ENCODE data around the gene MRPL34.
A peak's percentile ranks its signal among the peaks of the same experiment; 100 is the strongest.

Gene MRPL34

DNA sequence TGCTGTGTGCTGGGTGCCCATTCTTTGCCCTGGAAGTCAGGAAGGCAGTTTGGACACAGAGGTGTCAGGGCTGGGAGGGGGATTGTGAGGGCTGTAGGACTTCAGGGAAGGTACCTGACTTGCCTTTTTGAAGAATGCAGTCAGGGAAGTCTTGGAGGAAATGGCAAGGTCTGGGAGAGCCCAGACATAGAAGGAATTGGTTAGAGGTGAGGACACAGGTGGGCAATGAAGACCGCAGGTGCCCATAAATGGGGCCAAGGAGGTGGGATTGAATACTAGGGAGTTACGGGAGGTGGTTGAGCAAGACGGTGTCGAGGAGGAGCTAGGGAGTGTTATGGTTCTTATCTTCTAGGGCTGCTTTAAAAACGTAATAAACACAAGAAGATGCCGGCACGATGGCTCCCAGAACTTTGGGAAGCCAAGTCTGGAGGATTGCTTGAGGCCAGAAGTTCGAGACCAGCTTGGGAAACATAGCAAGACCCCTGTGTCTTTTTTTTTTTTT lies 2.3 kb downstream of the MRPL34 start:
- in situ Hi-C loops (cut with HindIII; ENCODE audit: low pct_ligation_motif_present, low sequenced_read_pairs): no loop called here
- Histone ChIP-seq H3K4me3 (ENCODE audit: low read depth, low read length) (no peak overlapping the region), H3K36me3 (replicated peaks) (peaks cover 5% of the 10 kb centered on the region), H3K27me3 (replicated peaks) (no peaks in the 10 kb centered on the region), H3K27ac (no peak overlapping the region)
- TF ChIP-seq, protein P1, sequence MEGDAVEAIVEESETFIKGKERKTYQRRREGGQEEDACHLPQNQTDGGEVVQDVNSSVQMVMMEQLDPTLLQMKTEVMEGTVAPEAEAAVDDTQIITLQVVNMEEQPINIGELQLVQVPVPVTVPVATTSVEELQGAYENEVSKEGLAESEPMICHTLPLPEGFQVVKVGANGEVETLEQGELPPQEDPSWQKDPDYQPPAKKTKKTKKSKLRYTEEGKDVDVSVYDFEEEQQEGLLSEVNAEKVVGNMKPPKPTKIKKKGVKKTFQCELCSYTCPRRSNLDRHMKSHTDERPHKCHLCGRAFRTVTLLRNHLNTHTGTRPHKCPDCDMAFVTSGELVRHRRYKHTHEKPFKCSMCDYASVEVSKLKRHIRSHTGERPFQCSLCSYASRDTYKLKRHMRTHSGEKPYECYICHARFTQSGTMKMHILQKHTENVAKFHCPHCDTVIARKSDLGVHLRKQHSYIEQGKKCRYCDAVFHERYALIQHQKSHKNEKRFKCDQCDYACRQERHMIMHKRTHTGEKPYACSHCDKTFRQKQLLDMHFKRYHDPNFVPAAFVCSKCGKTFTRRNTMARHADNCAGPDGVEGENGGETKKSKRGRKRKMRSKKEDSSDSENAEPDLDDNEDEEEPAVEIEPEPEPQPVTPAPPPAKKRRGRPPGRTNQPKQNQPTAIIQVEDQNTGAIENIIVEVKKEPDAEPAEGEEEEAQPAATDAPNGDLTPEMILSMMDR (IDR thresholded peaks at IDR 0.05; ENCODE audit: low read depth, low read length, missing control alignments): no peak
- no peak for DNase-seq

DNA sequence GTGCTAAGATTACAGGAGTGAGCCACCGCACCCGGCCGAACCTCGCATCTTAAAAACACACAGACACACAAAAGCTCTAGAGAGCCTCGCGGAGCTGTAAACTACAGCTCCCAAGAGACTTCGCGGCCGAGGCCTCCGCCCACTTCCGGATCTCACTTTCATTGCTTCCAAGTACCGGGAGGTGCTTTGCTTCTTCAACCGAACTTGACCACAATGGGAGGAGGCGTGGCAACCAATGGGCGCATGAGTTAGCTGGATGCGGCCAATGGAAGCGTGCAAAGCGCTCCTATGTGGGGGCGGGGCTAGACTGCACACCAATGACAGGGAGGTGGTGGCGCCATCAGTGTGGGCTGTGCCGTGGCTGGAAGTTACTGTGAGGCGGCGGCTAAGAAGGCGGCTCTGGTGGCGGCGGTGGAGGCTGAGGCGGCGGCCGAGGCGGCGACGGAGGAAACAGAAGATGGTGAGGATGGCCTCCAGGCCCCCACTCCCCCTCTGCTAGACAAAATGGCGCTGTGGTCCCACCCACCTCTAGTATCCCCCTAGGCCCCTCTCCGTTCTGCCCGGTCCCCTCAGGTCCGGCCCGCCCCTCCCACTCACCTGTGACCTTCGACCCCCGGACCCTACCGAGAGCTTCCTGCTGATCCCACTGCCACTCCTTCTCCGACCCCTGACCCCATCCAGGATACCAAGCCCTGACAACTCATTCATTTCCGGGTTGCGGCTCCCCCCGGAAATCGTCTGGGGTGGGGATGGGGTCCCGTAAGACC lies 3.7 kb downstream of the MRPL34 start, which contains the start of gene DDA1:
Gene DDA1, plus strand, starts transcription at position 366 of the 767 bp plus-strand sequence. Its CDS starts 92 bp downstream, at position 458.
- H3K4me3 ChIP-seq (ENCODE audit: low read depth, low read length): peak within 1 kb of the TSS; percentile 97
- peaks cover 13% of the 10 kb centered on the region for H3K36me3 ChIP-seq (replicated peaks)
- peak; percentile 100 for DNase-seq

DNA sequence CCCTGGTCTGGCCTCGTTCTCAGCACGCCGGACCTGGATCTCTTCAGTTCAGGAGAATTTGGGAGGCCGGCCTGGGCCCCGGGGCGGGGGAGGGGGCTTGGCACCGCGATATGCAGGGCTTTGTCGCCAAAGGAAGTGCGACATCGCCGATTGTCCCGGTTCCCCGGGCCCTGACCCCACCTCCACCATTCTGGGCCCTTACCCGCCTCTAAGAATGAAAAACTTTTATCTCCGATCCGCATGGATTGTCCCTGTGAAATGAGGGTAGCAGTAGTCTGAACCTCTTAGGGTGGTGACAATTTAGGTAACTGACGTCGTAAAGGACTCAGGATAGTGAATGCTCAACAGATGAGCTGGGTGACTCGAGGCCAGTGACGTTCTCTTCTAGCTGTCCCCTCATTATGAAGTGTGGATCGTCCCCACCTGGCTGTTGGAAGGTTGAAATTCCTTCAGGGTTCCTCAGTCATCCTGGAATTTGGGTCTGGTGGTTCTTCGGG lies 4.3 kb downstream of the MRPL34 start:
- Histone ChIP-seq H3K27ac (peak overlapping the region; percentile 69), H3K4me3 (ENCODE audit: low read depth, low read length) (peak overlapping the region; percentile 97), H3K27me3 (replicated peaks) (no peaks in the 10 kb centered on the region), H3K36me3 (replicated peaks) (peaks cover 19% of the 10 kb centered on the region)
- in situ Hi-C loops (cut with HindIII; ENCODE audit: low pct_ligation_motif_present, low sequenced_read_pairs): no loop called here
- DNase-seq: no peak
- TF ChIP-seq, protein P1 (IDR thresholded peaks at IDR 0.05; ENCODE audit: low read depth, low read length, missing control alignments): no peak

More for the DNA sequence above, 3.7 kb downstream of the MRPL34 start, which contains the start of gene DDA1:
- Histone ChIP-seq H3K27me3 (replicated peaks) (no peaks in the 10 kb centered on the region), H3K27ac (peak within 1 kb of the TSS; percentile 69)
- in situ Hi-C loops (cut with HindIII; ENCODE audit: low pct_ligation_motif_present, low sequenced_read_pairs): no loop called here
- TF ChIP-seq, protein P1 (IDR thresholded peaks at IDR 0.05; ENCODE audit: low read depth, low read length, missing control alignments): no peak

DNA sequence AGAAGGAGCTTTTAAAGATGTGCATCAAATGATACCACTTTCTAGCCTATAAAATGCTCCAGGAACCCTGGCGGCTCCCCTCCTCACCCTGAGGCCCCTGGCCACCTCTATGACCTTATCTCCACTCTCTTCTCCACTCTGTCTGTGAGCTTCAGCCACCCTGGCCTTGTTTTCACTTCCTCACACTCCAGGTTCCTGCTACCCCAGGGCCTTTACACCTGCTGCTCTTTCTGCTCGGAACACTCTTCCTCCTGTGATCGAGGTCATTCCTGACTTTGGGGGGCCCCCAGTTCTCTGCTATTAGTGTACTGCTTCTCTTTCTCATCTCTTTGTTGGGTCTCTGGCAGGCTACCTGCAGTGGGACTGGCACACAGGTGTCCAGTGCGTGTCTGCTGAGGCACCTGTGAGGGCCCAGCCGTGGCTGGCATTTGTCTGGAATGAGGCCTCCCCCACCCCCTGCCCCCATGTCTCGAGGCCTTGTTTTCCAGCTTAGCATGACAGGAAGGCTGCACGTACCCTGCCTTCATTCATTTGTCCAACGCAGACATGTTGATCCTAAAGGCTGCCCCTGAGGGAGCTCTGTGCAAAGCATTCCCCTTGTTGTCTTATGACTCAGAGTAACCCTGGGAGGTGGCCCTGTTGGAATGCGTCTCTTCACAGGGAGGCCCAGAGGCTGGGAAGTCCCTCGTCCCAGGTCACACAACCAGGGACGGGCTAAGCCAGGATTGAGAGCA lies 6.0 kb downstream of the MRPL34 start:
- Histone ChIP-seq H3K4me3 (ENCODE audit: low read depth, low read length) (no peak overlapping the region), H3K36me3 (replicated peaks) (peaks cover 32% of the 10 kb centered on the region), H3K27ac (peak overlapping the region; percentile 85), H3K27me3 (replicated peaks) (no peaks in the 10 kb centered on the region)
- peak; percentile 86 for DNase-seq
- TF ChIP-seq, protein P1 (IDR thresholded peaks at IDR 0.05; ENCODE audit: low read depth, low read length, missing control alignments): no peak
- in situ Hi-C loops (cut with HindIII; ENCODE audit: low pct_ligation_motif_present, low sequenced_read_pairs): no loop called here

DNA sequence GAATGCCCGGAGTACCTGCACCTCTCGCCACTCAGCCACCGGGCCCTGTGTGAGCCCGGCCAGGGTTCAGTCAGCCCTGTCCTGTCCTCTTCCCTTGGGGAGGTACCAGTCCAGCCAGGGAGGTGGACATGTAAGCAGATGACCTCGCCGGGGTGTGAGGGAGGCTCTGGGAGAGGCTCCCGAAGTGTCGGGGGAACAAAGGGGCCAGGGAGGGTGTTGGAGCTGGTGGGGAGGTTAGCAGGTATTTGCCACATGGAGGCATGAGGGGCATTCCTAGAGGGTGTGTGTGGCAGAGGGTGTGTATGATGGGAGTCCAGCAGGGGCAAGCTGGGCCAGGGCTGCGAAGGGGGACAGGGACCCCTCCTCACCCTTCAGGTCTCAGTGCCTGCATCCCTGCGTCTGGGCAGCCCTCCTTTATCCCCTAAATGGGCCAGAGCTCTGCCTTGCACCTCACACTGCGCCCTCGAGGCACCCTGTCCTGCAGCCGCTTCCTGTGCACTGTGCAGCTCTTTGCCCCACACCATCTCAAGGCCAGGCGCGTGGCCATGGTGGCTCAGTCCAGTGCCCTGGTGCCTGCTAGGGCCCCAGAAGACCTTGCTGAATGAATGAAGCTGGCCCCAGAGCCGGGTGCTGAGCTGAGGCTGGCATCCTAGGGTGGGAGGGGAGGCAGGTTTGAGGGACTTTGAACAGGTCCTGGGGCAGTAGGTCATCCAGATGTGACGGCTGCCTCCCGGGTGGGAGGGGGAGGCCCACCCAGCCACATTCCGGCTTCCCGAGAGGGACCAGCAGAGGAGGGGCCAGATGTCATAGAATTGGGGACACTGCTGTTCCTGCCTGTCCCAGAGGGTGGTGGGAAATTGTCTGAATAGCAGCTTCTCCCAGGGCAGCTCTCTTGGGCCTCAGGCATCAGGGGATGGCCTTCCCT lies 6.8 kb downstream of the MRPL34 start:
- TF ChIP-seq, protein P1 (IDR thresholded peaks at IDR 0.05; ENCODE audit: low read depth, low read length, missing control alignments): no peak
- Histone ChIP-seq H3K4me3 (ENCODE audit: low read depth, low read length) (no peak overlapping the region), H3K36me3 (replicated peaks) (peaks cover 39% of the 10 kb centered on the region), H3K27me3 (replicated peaks) (no peaks in the 10 kb centered on the region), H3K27ac (peak overlapping the region; percentile 85)
- DNase-seq: no peak
- in situ Hi-C loops (cut with HindIII; ENCODE audit: low pct_ligation_motif_present, low sequenced_read_pairs): no loop called here

Measured in brain microvascular endothelial cell (primary cell).